A673 (cell line): ENCODE measurements around the gene FBXW8.

Experiments
- CTCF ChIP-seq: fragments of 300-800, 200-600 bp; sonication (generic); conservative IDR thresholded peaks from 2 replicates; pipeline ENCODE4 v1.5.1; 2017; ENCODE audit warnings: low read depth, mild to moderate bottlenecking, antibody characterized with exemption, low read length, moderate library complexity, mixed read lengths
- EZH2 ChIP-seq: fragments of 200-600 bp; sonication (generic); IDR thresholded peaks from 2 replicates; pipeline ENCODE4 v1.6.1; 2017; ENCODE audit warnings: borderline replicate concordance, low read depth, mild to moderate bottlenecking, mixed read lengths, antibody characterized with exemption, low read length; ENCODE audit not compliant: poor library complexity, severe bottlenecking

DNA sequence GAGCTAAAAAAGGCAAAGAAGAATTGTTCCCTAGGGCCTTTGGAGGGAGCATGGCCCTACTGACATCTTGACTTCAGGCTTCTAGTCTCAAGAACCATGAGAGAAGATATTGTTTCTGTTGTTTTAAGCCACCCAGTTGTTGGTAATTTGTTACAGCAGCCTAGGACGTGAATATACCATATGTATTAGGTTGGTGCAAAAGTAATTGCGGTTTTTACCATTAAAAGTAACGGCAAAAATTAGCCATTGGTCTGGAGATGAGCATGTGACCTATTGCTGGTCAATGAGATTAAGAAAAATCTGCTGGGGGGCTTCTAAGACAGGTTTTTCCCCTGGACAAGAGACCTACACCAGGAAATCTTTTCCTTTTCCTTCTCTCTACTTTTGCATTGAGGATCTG, 19.7 kb upstream of the FBXW8 start:
- TF ChIP-seq CTCF = no peak
- no peak for TF ChIP-seq EZH2
